ENCODE measurements around the gene FOXJ2.
A peak's percentile ranks its signal among the peaks of the same experiment; 100 is the strongest.
"Not testable (repeated sequence)": the region's sequence is repeated elsewhere in the genome, so short reads cannot be mapped to it uniquely, and the experiment has no call there.

The FOXJ2 gene

GRCh38 chr12:8031017-8031416 lies 1.5 kb upstream of the FOXJ2 start:
- not testable (repeated sequence) for DNase-seq

- no peak for DNase-seq
Measured at GRCh38 chr12:8031872-8032241, 659 bp upstream of the FOXJ2 start.

- DNase-seq = peak; percentile 92
Measured at GRCh38 chr12:8033153-8034044, 883 bp downstream of the FOXJ2 start.

GRCh38 chr12:8034802-8035201 lies 2.3 kb downstream of the FOXJ2 start:
- DNase-seq = peak; percentile 82

- no peak for DNase-seq
Measured at GRCh38 chr12:8035440-8036010, 3.0 kb downstream of the FOXJ2 start.

- no peak for DNase-seq
Measured at GRCh38 chr12:8036346-8036745, 3.8 kb downstream of the FOXJ2 start.

GRCh38 chr12:8037046-8037663 lies 4.6 kb downstream of the FOXJ2 start:
- no peak for DNase-seq

- DNase-seq = no peak
Measured at GRCh38 chr12:8037947-8038346, 5.4 kb downstream of the FOXJ2 start.

- DNase-seq = peak; percentile 78
Measured at GRCh38 chr12:8038659-8039114, 6.2 kb downstream of the FOXJ2 start.

- no peak for DNase-seq
Measured at GRCh38 chr12:8040791-8041190, 8.3 kb downstream of the FOXJ2 start.

GRCh38 chr12:8045952-8046944 lies 13.7 kb downstream of the FOXJ2 start:
- peak; percentile 77 for DNase-seq

GRCh38 chr12:8047842-8048241 lies 15.3 kb downstream of the FOXJ2 start:
- no peak for DNase-seq

- DNase-seq = no peak
Measured at GRCh38 chr12:8048906-8049305, 16.4 kb downstream of the FOXJ2 start.

GRCh38 chr12:8050600-8051250 lies 18.2 kb downstream of the FOXJ2 start:
- DNase-seq = no peak

- peak; percentile 44 for DNase-seq
Measured at GRCh38 chr12:8052679-8053078, 20.2 kb downstream of the FOXJ2 start.

GRCh38 chr12:8054816-8055215 lies 22.3 kb downstream of the FOXJ2 start:
- no peak for DNase-seq

GRCh38 chr12:8057306-8057705 lies 24.8 kb downstream of the FOXJ2 start:
- no peak for DNase-seq

GRCh38 chr12:8057839-8058238 lies 25.3 kb downstream of the FOXJ2 start:
- DNase-seq = no peak

GRCh38 chr12:8058506-8058905 lies 26.0 kb downstream of the FOXJ2 start:
- DNase-seq = no peak

- DNase-seq = no peak
Measured at GRCh38 chr12:8064131-8064530, 31.6 kb downstream of the FOXJ2 start.

GRCh38 chr12:8065991-8066594 lies 33.6 kb downstream of the FOXJ2 start, which contains the start of gene C3AR1:
Gene C3AR1 (minus strand): TSS chr12:8066359. CDS start chr12:8060185, 6,174 bp downstream.
- DNase-seq = peak; percentile 58

- DNase-seq = no peak
Measured at GRCh38 chr12:8069582-8069981, 37.1 kb downstream of the FOXJ2 start.
